ENCODE data around the gene DLG5. TPM values are rescaled to one million over a fixed set of nuclear protein-coding genes. Genes with fewer than 3 reads are reported as not detected.

DLG5 gene
- total RNA-seq, 4 donors from 2014 or later: 52.0 to 127 (median 56.3) TPM

DNA sequence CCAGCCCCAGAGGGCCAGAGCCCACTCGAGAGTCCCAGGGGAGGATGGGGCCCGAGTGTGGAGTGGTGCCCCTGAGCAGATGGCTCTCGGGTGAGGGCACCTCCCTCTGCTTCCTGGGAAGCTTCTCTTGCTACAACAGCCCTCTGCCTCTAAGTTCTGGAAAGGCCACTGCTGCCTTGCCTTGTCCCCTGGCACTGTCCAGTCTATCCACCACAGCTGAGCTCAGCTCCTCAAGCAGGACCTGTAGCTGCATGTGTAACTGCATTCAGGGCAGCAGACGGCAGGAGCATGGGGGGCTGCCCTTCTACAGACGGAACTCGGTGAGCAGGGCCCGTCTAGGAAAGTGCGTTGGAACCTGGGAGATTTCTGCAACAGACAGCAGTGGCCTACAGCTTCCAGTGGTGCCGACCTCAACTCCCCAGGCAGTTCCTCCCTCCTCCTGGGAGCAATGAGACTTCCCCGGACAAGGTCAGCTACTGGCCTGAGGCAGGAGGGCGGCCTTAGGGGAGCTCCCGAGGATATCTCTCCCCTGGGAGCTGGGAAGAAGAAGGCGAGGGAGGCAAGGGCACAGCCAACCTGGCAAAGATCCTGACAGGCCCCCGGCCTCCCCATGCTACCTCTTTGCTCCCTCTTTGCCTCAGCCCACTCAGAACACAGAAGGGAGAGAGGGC lies 88.5 kb downstream of the DLG5 start:
- TF ChIP-seq EP300 (IDR thresholded peaks at IDR 0.05) (no peak), POLR2AphosphoS5 (IDR thresholded peaks at IDR 0.05) (no peak), POLR2A (IDR thresholded peaks at IDR 0.05) (no peak)
- TF ChIP-seq, protein P1, sequence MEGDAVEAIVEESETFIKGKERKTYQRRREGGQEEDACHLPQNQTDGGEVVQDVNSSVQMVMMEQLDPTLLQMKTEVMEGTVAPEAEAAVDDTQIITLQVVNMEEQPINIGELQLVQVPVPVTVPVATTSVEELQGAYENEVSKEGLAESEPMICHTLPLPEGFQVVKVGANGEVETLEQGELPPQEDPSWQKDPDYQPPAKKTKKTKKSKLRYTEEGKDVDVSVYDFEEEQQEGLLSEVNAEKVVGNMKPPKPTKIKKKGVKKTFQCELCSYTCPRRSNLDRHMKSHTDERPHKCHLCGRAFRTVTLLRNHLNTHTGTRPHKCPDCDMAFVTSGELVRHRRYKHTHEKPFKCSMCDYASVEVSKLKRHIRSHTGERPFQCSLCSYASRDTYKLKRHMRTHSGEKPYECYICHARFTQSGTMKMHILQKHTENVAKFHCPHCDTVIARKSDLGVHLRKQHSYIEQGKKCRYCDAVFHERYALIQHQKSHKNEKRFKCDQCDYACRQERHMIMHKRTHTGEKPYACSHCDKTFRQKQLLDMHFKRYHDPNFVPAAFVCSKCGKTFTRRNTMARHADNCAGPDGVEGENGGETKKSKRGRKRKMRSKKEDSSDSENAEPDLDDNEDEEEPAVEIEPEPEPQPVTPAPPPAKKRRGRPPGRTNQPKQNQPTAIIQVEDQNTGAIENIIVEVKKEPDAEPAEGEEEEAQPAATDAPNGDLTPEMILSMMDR (IDR thresholded peaks at IDR 0.05): no peak
- Histone ChIP-seq H3K27me3 (no peaks in the 10 kb centered on the region), H3K4me3 (no peak overlapping the region), H3K27ac (peak overlapping the region in 3 of 4 donors; percentile 33 to 43 (median 38)), H3K36me3 (peaks cover 0 to 98% of the 10 kb centered on the region in 2 donors), H3K9me3 (no peaks in the 10 kb centered on the region), H3K4me1 (peaks cover 0 to 31% (median 0%) of the 10 kb centered on the region in 3 donors)
- 0% methylated on average over 1 of the region's 14 CpGs; no CpG with 5 or more reads in 1 of the 2 donors for WGBS, 2 donors (ENCODE audit: low coverage in 1 of 2)
- ATAC-seq: no peak

DNA sequence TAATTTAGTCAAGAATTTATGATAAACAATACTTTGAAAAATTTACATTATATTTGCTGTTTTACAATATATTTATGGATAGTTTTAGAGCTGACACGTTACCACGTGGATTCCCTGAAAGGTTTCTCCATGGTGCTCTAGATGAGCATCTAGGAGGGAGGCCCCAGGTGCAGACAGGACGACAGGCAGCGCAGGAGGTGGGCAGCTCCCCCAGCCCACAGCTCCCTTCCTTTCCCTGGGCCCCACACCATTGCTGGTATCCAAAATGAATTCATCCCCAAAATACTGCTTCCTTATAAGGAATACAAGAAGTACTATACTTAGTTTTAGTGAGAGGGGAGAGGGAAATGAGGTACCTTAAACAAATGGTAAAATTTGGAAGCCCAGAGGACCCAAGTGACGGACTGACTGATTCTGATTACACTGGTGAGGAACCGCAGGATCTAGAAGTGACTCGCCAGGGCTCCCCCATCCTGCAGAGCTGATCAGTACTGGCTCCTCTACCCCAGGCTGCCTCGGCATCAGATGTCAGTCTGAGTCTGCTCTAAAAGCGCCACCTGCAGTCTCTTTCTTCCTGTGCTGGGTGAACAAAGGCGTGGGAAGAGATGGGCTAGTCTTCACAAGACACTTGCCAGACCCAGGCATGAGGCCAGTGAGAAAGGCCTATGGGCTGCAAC lies 89.2 kb downstream of the DLG5 start:
- no peak for TF ChIP-seq POLR2AphosphoS5 (IDR thresholded peaks at IDR 0.05)
- no peak for ATAC-seq
- Histone ChIP-seq H3K9me3 (no peaks in the 10 kb centered on the region), H3K27ac (peak overlapping the region in 3 of 4 donors; percentile 33 to 43 (median 38)), H3K4me3 (no peak overlapping the region), H3K36me3 (peaks cover 0 to 98% of the 10 kb centered on the region in 2 donors), H3K27me3 (no peaks in the 10 kb centered on the region), H3K4me1 (peaks cover 0 to 31% (median 0%) of the 10 kb centered on the region in 3 donors)
- 66% methylated on average over 3 to 10 of the region's 10 CpGs for WGBS, 2 donors (ENCODE audit: low coverage in 1 of 2)

DNA sequence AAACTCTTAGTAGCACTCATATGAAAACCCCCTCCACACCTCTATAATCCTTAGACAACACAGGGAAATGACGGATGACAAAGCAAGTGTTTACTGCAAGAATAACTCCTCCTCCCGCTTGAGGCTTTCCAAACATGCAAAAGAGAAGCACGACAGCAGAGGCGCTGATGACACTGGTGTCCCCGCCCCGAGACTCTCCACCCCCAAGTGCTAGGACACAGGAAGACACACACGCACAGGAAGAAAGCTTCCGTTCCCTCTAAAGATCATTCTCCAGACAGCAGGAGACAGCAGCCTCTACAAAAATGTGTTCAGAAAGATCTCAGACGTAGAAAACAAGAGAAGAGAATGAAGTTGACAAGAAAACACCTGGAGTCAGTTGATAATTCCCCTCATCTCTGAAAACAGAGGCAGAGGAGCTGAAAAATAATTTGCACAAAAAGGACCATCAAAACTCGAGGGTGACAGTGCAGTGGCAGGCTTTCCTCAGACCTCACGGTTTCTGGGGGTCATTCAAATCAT lies 90.2 kb downstream of the DLG5 start:
- no peak overlapping the region for H3K4me3 ChIP-seq
- 28 to 46% methylated on average over 10 to 11 of the region's 11 CpGs for WGBS, 2 donors (ENCODE audit: low coverage in 1 of 2)
- peaks cover 0 to 98% of the 10 kb centered on the region in 2 donors for H3K36me3 ChIP-seq
- peaks cover 0 to 31% (median 0%) of the 10 kb centered on the region in 3 donors for H3K4me1 ChIP-seq
- H3K27ac ChIP-seq: peak overlapping the region in 2 of 4 donors; percentile 21 to 46
- H3K9me3 ChIP-seq: no peaks in the 10 kb centered on the region
- TF ChIP-seq EP300 (IDR thresholded peaks at IDR 0.05) (no peak), POLR2AphosphoS5 (IDR thresholded peaks at IDR 0.05) (peak; percentile 23)
- peak; percentile 48 for ATAC-seq
- no peaks in the 10 kb centered on the region for H3K27me3 ChIP-seq

DNA sequence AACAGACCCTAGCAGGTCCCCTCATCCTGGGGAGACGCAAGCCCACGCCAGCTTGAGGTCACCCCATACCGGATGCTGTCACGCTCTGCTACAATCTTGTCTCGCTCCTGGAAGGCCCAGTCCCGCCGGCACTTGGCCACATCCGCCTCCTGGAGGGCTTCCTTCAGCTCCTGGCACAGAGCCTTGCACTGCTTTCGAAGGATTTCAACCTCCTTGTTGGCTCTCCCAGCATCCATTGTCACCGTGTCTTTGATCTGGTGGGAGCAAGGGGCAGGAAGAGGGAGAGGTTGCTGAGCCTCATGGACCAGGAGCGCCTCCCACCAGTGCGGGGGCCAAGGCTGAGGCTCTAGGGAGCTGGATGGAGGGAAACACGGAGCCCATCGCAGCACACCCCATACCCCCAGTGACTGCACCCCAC lies 90.9 kb downstream of the DLG5 start:
- WGBS, 2 donors (ENCODE audit: low coverage in 1 of 2): 65 to 74% methylated on average over 4 to 5 of the region's 14 CpGs
- Histone ChIP-seq H3K4me3 (no peak overlapping the region), H3K4me1 (peaks cover 0 to 31% (median 0%) of the 10 kb centered on the region in 3 donors), H3K27me3 (no peaks in the 10 kb centered on the region), H3K36me3 (peaks cover 0 to 98% of the 10 kb centered on the region in 2 donors), H3K27ac (peak overlapping the region in 2 of 4 donors; percentile 21 to 46), H3K9me3 (no peaks in the 10 kb centered on the region)
- peak; percentile 31 for ATAC-seq
- TF ChIP-seq POLR2A (IDR thresholded peaks at IDR 0.05): no peak
- TF ChIP-seq POLR2AphosphoS5 (IDR thresholded peaks at IDR 0.05): no peak
- no peak for TF ChIP-seq EP300 (IDR thresholded peaks at IDR 0.05)
- TF ChIP-seq, protein P1 (IDR thresholded peaks at IDR 0.05): no peak

DNA sequence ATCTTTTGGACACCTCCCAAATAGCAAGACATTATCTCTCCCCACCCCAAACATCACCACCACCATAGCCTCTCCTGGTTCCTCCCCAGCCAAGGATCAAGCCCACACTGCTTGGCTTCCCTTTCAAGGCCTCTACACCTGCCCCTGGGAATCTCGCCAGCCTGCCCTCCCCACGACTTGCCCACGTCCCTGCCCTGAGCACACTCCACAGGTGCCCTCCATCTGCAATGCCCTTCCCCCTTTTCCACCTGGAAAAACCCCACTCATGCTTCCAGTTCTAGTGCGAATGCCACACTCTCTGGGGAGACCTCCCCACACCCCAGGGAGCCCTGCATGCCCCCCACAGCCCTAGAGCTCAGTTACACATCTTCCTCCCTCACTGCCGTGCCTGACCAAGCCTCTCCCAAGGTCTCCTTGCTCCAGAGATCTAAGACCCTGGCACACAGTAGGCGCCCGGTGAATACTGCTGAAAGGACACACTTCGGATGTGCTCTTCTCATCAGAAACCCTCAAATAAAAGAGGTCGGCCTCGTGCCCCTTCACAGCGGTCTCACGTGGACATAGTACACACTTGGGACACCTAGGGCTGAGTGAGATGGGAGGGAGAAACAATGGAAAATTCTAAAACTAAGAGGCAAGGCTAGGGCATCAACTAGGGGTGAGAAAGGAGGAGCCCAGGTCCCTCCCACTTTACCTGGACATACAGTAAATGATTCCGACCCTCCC lies 91.4 kb downstream of the DLG5 start:
- 69 to 93% methylated on average over 5 to 8 of the region's 13 CpGs for WGBS, 2 donors (ENCODE audit: low coverage in 1 of 2)
- Histone ChIP-seq H3K27me3 (no peaks in the 10 kb centered on the region), H3K4me3 (no peak overlapping the region), H3K9me3 (no peaks in the 10 kb centered on the region), H3K4me1 (peaks cover 0 to 31% (median 0%) of the 10 kb centered on the region in 3 donors), H3K27ac (peak overlapping the region in 1 of 4 donors; percentile 19), H3K36me3 (peaks cover 0 to 98% of the 10 kb centered on the region in 2 donors)
- TF ChIP-seq POLR2A (IDR thresholded peaks at IDR 0.05) (no peak), POLR2AphosphoS5 (IDR thresholded peaks at IDR 0.05) (no peak), EP300 (IDR thresholded peaks at IDR 0.05) (no peak)
- TF ChIP-seq, protein P1 (IDR thresholded peaks at IDR 0.05): no peak
- ATAC-seq: no peak

Data from gastroesophageal sphincter (tissue), 4 donors.